ENCODE measurements around the gene GFER. TPM values are rescaled to one million over a fixed set of nuclear protein-coding genes. Genes with fewer than 3 reads are reported as not detected.

The GFER gene
- total and polyA plus RNA-seq, 4 experiments from 2014 or later, result 19.6 to 35.7 (median 27.4) TPM

DNA sequence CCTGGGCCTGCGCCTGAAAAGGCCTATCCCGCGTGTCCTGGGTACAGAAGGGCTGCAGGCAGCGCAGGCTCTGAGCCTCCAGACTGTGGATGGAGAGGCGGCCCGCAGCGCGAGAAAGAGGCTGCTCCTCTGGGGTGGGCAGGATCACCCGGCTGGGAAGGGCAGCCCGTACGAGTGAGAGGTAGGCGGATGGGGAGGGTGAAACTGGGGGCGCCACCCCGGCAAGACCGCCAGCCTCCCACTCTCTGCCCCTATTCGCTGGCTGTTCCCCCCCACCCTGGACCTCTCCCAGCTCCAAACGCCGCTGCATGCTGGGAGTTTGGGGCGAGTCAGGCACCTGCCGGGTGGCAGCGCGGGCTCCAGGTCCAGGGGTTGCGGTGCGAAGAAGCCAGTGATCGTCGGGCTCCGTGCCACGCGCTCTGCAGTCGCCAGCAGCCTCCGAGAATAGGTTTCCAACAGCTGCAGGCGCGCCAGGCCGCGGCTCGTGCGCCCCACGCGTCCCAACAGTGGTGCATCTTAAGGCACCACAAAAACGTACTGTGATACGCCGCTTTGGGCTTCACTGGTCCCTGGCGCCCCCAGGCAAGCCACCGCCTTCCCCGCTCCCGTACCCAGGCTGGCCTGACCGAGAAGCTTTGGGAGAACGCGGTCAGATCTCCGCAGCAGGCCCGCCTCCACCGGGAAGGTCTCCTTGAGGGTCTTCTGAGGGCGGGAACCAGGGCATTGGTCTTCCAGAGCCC is 3.8 kb upstream of the GFER start:
- CTCF ChIA-PET (ENCODE audit: partially characterized antibody), result no interaction called here
- no peak for DNase-seq

DNA sequence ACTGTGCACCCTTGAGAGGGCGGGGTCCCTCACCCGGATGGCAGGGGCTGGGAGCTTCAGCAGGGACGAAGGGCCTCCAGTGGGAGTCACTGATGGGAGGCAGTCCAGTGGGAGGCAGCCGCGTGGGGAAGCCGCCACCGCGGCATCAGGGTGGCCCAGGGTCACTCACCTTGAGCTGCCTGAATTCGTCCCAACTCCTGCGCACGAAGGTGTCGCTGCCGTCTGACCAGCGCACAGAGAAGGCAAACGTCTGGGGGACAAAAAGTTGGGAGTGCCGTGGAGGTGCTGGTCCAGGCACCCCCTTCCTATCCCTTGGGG is 3.3 kb upstream of the GFER start:
- Histone ChIP-seq H3K27ac (ENCODE audit: low read depth, low read length) (no peak overlapping the region), H3K36me3 (ENCODE audit: insufficient read depth, low read length) (peaks cover 19% of the 10 kb centered on the region), H3K4me3 (ENCODE audit: low read length in 2 of 2) (no peak overlapping the region), H3K27me3 (ENCODE audit: insufficient read depth, low read length) (peaks cover 20% of the 10 kb centered on the region), H3K9me3 (ENCODE audit: control insufficient read depth in 1 of 2, low read length in 2 of 2) (no peaks in the 10 kb centered on the region), H3K4me1 (ENCODE audit: insufficient read depth, low read length) (peaks cover 22% of the 10 kb centered on the region)
- intact Hi-C loops (cut with micrococcal nuclease), result no loop called here
- CTCF ChIA-PET (ENCODE audit: partially characterized antibody), result no interaction called here
- Mint-ChIP-seq H3K9me3 (peaks cover 0 to 2% (median 0%) of the 10 kb centered on the region in 8 donors), H3K4me3 (no peak overlapping the region), H3K27me3 (peaks cover 10% of the 10 kb centered on the region in 2 donors), H3K36me3 (peaks cover 14 to 20% of the 10 kb centered on the region in 2 donors), H3K4me1 (peaks cover 2 to 19% (median 12%) of the 10 kb centered on the region in 4 donors), H3K27ac (no peak overlapping the region)
- POLR2A ChIA-PET (ENCODE audit: partially characterized antibody), result interaction anchor here (0.6 to 7.5 kb wide), 4 partner anchors 9 to 24 kb away, joined by 3 to 99 read pairs (median 34); partner anchors contain the start of genes NDUFB10, RNF151, RPS2 and TBL3
- DNase-seq, result no peak

More for the DNA sequence above, 3.8 kb upstream of the GFER start:
- no peaks in the 10 kb centered on the region for H3K9me3 ChIP-seq (ENCODE audit: control insufficient read depth in 1 of 2, low read length in 2 of 2)
- H3K4me1 Mint-ChIP-seq, result peaks cover 2 to 17% (median 11%) of the 10 kb centered on the region in 4 donors
- POLR2A ChIA-PET (ENCODE audit: partially characterized antibody), result interaction anchor here (0.6 to 7.5 kb wide), 4 partner anchors 9 to 25 kb away, joined by 3 to 99 read pairs (median 34); partner anchors contain the start of genes NDUFB10, RNF151, RPS2 and TBL3
- H3K4me1 ChIP-seq (ENCODE audit: insufficient read depth, low read length), result peaks cover 19% of the 10 kb centered on the region
- peaks cover 15 to 22% of the 10 kb centered on the region in 2 donors for H3K36me3 Mint-ChIP-seq
- no peak overlapping the region for H3K27ac ChIP-seq (ENCODE audit: low read depth, low read length)
- H3K4me3 ChIP-seq (ENCODE audit: low read length in 2 of 2), result no peak overlapping the region
- peaks cover 20% of the 10 kb centered on the region for H3K27me3 ChIP-seq (ENCODE audit: insufficient read depth, low read length)
- peaks cover 23% of the 10 kb centered on the region for H3K36me3 ChIP-seq (ENCODE audit: insufficient read depth, low read length)
- intact Hi-C loops (cut with micrococcal nuclease), result no loop called here
- peak overlapping the region in 1 of 8 donors; percentile 9 for H3K4me3 Mint-ChIP-seq
- peaks cover 0 to 2% (median 0%) of the 10 kb centered on the region in 8 donors for H3K9me3 Mint-ChIP-seq
- peaks cover 10% of the 10 kb centered on the region in 2 donors for H3K27me3 Mint-ChIP-seq
- no peak overlapping the region for H3K27ac Mint-ChIP-seq

DNA sequence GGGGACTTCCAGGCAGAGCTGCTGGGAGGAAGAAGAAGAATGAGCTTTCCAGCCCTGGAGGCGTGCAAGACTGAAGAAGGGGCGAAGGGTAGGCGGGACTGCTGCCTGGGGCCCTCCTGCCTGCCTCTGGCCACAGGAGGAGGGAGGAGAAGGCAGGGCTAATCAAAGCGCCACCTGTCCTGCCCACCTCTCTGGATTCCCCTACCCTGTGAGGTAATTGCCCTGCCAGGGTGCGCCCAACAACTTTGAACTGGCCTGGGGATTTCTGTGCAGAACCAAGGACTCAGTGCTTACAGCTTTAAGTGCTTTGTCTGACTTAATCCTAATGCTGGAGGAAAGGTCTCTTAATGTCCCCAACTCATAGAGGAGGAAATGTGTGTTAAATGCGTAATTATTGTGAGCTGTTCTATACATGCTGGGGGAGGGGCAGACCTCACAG is 2.6 kb upstream of the GFER start, which contains the start of gene NOXO1:
Gene NOXO1, minus strand, starts transcription at position 72 of the 439 bp plus-strand sequence. CDS start 290 bp downstream, outside the sequence.
- H3K27ac Mint-ChIP-seq, result peak within 1 kb of the TSS in 2 of 7 donors; percentile 23 to 50
- Histone ChIP-seq H3K4me1 (ENCODE audit: insufficient read depth, low read length) (peaks cover 22% of the 10 kb centered on the region), H3K27ac (ENCODE audit: low read depth, low read length) (no peak within 1 kb of the TSS), H3K27me3 (ENCODE audit: insufficient read depth, low read length) (peaks cover 20% of the 10 kb centered on the region), H3K4me3 (ENCODE audit: low read length in 2 of 2) (no peak within 1 kb of the TSS), H3K9me3 (ENCODE audit: control insufficient read depth in 1 of 2, low read length in 2 of 2) (no peaks in the 10 kb centered on the region), H3K36me3 (ENCODE audit: insufficient read depth, low read length) (peaks cover 15% of the 10 kb centered on the region)
- peaks cover 2 to 19% (median 12%) of the 10 kb centered on the region in 4 donors for H3K4me1 Mint-ChIP-seq
- H3K36me3 Mint-ChIP-seq, result peaks cover 9 to 14% of the 10 kb centered on the region in 2 donors
- no peak for DNase-seq
- POLR2A ChIA-PET (ENCODE audit: partially characterized antibody), result interaction anchor here (0.7 to 7.5 kb wide), 4 partner anchors 10 to 18 kb away, joined by 3 to 99 read pairs (median 34); partner anchors contain the start of genes NDUFB10, RNF151, RPS2 and TBL3
- H3K9me3 Mint-ChIP-seq, result no peaks in the 10 kb centered on the region
- CTCF ChIA-PET (ENCODE audit: partially characterized antibody), result interaction anchor here (0.5 to 1.5 kb wide), 3 partner anchors 10 to 171 kb away, joined by 3 to 5 read pairs (median 4); partner anchors contain the start of gene TBL3
- intact Hi-C loops (cut with micrococcal nuclease), result no loop called here
- H3K4me3 Mint-ChIP-seq, result peak within 1 kb of the TSS in 7 of 8 donors; percentile 11 to 89 (median 58)
- H3K27me3 Mint-ChIP-seq, result peaks cover 7 to 10% of the 10 kb centered on the region in 2 donors

DNA sequence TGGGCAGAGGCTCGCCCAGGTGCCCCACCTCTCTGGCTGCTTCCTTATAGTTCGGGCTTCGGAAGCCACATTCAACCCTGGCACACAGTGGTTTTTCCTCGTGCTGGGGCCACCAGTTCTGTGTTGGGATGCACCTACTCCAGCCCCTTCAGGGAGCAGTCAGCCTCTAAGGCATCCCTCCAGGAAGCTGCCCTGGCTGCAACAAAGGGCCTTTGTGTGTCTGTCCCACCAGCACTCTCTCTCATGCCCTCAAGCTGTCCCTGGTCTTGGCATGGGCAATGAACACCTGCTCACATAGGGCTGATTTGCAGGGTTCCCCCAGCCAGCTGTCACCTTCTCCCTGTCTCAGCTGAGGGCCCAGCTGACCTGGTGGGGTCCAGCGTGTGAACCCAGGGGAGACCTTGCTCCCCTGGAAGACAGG is 2.0 kb upstream of the GFER start:
- peak overlapping the region in 2 of 7 donors; percentile 23 to 50 for H3K27ac Mint-ChIP-seq
- no peaks in the 10 kb centered on the region for H3K9me3 Mint-ChIP-seq
- DNase-seq, result no peak
- POLR2A ChIA-PET (ENCODE audit: partially characterized antibody), result interaction anchor here (0.7 to 7.5 kb wide), 4 partner anchors 9 to 19 kb away, joined by 3 to 99 read pairs (median 34); partner anchors contain the start of genes NDUFB10, RNF151, RPS2 and TBL3
- CTCF ChIA-PET (ENCODE audit: partially characterized antibody), result interaction anchor here (0.5 to 1.5 kb wide), 5 partner anchors 10 to 170 kb away, joined by 3 to 5 read pairs (median 4); partner anchors contain the start of genes RPS2 and TBL3
- peaks cover 20% of the 10 kb centered on the region for H3K27me3 ChIP-seq (ENCODE audit: insufficient read depth, low read length)
- H3K36me3 Mint-ChIP-seq, result peaks cover 10 to 14% of the 10 kb centered on the region in 2 donors
- peaks cover 2 to 19% (median 12%) of the 10 kb centered on the region in 4 donors for H3K4me1 Mint-ChIP-seq
- peaks cover 22% of the 10 kb centered on the region for H3K4me1 ChIP-seq (ENCODE audit: insufficient read depth, low read length)
- H3K36me3 ChIP-seq (ENCODE audit: insufficient read depth, low read length), result peaks cover 9% of the 10 kb centered on the region
- H3K27ac ChIP-seq (ENCODE audit: low read depth, low read length), result no peak overlapping the region
- H3K27me3 Mint-ChIP-seq, result peaks cover 7 to 10% of the 10 kb centered on the region in 2 donors
- H3K9me3 ChIP-seq (ENCODE audit: control insufficient read depth in 1 of 2, low read length in 2 of 2), result no peaks in the 10 kb centered on the region
- H3K4me3 Mint-ChIP-seq, result peak overlapping the region in 4 of 8 donors; percentile 11 to 66 (median 56)
- no peak overlapping the region for H3K4me3 ChIP-seq (ENCODE audit: low read length in 2 of 2)
- intact Hi-C loops (cut with micrococcal nuclease), result no loop called here

DNA sequence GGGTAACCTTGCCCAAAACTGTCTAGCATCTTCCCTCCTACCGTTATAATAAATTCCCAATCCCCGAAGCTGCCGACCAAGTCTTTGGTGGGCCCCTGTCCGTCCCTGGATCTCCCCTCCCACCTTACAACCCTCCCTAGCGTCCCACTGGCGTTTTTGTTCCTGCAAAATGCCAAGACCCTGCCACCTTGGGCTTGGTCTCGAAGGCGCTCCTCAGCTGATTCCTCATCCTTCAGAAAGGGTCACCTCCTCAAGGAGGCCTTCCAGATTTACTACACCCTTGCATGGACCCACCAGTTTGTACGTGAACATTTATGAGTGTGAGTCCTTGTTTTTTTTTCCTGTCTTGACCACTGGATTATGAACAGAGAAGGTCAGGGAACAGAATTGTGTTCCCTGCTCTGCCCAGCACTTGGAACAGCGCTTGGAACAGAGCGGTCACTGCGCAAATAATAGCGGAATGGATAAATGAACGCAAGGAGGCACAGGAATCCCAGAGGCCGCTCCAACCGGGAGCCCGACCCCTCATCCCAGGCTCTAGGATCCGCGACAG is 926 bp upstream of the GFER start:
- Histone ChIP-seq H3K36me3 (ENCODE audit: insufficient read depth, low read length) (peaks cover 4% of the 10 kb centered on the region), H3K9me3 (ENCODE audit: control insufficient read depth in 1 of 2, low read length in 2 of 2) (no peaks in the 10 kb centered on the region), H3K27me3 (ENCODE audit: insufficient read depth, low read length) (peaks cover 20% of the 10 kb centered on the region), H3K4me1 (ENCODE audit: insufficient read depth, low read length) (peaks cover 22% of the 10 kb centered on the region), H3K27ac (ENCODE audit: low read depth, low read length) (peak overlapping the region; percentile 57), H3K4me3 (ENCODE audit: low read length in 2 of 2) (peak overlapping the region; percentile 52 to 64)
- Mint-ChIP-seq H3K4me3 (peak overlapping the region; percentile 76 to 89 (median 84)), H3K27ac (peak overlapping the region in 6 of 7 donors; percentile 12 to 91 (median 71)), H3K4me1 (peaks cover 2 to 19% (median 12%) of the 10 kb centered on the region in 4 donors), H3K27me3 (peaks cover 7 to 10% of the 10 kb centered on the region in 2 donors), H3K36me3 (peaks cover 6 to 10% of the 10 kb centered on the region in 2 donors), H3K9me3 (no peaks in the 10 kb centered on the region)
- no peak for DNase-seq
- ChIA-PET CTCF (ENCODE audit: partially characterized antibody) (interaction anchor here (1.0 to 1.4 kb wide), 3 partner anchors 19 to 158 kb away, joined by 3 to 4 read pairs (median 4); partner anchors contain the start of gene RPS2), POLR2A (ENCODE audit: partially characterized antibody) (interaction anchor here (6.9 to 7.5 kb wide), 2 partner anchors 11 to 20 kb away, joined by 61 to 99 read pairs; partner anchors contain the start of genes NDUFB10, RNF151, RPS2 and TBL3)
- intact Hi-C loops (cut with micrococcal nuclease), result no loop called here

DNA sequence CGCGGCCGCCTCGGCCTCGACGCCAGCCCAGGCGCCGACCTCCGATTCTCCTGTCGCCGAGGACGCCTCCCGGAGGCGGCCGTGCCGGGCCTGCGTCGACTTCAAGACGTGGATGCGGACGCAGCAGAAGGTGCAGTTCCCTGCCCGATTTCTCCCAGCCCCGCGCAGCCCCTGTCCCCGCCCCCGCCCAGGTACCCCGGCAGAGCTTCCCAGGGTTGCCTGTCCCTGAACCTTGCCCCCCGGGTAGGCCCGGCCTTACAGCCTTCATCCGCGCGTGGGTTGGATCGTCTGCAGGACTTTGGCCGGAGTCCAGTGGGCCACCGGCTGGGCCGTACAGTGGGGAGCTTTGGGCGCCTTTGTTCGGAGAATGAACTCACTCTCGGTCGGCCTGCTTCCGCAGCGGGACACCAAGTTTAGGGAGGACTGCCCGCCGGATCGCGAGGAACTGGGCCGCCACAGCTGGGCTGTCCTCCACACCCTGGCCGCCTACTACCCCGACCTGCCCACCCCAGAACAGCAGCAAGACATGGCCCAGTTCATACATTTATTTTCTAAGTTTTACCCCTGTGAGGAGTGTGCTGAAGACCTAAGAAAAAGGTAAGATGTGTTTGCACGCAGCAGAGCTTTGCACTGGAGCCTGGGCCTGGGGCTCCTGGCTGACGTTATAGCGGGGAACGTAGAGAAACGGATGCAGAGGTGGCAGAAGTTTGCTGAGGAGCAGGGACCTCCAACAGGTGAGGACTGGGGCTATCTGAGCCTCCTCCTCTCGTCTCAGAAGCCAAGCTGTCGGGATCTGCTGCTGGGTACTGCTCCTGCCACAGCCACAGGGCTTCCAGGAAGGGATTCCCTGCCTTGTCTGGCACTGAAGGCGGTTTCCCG is 593 bp downstream of the GFER start:
- no peak for DNase-seq

More for the DNA sequence above, 593 bp downstream of the GFER start:
- Mint-ChIP-seq H3K27ac (peak overlapping the region; percentile 57 to 89 (median 78)), H3K4me3 (peak overlapping the region; percentile 75 to 89 (median 78)), H3K9me3 (no peaks in the 10 kb centered on the region), H3K27me3 (peaks cover 14 to 16% of the 10 kb centered on the region in 2 donors), H3K36me3 (peaks cover 6 to 10% of the 10 kb centered on the region in 2 donors), H3K4me1 (peaks cover 6 to 30% (median 18%) of the 10 kb centered on the region in 4 donors)
- H3K4me3 ChIP-seq (ENCODE audit: low read length in 2 of 2), result peak overlapping the region in 1 of 2 donors; percentile 64
- H3K27me3 ChIP-seq (ENCODE audit: insufficient read depth, low read length), result peaks cover 20% of the 10 kb centered on the region
- H3K27ac ChIP-seq (ENCODE audit: low read depth, low read length), result peak overlapping the region; percentile 57
- intact Hi-C loops (cut with micrococcal nuclease), result loop anchor here (1.0 kb wide), 3 partner anchors 8 to 171 kb away; partner anchors contain the start of genes NDUFB10 and TRAF7
- peaks cover 4% of the 10 kb centered on the region for H3K36me3 ChIP-seq (ENCODE audit: insufficient read depth, low read length)
- H3K4me1 ChIP-seq (ENCODE audit: insufficient read depth, low read length), result peaks cover 27% of the 10 kb centered on the region
- CTCF ChIA-PET (ENCODE audit: partially characterized antibody), result interaction anchor here (2.1 kb wide), 1 partner anchor 19 kb away, joined by 8 read pairs; no protein-coding TSS in a partner anchor
- no peaks in the 10 kb centered on the region for H3K9me3 ChIP-seq (ENCODE audit: control insufficient read depth in 1 of 2, low read length in 2 of 2)
- POLR2A ChIA-PET (ENCODE audit: partially characterized antibody), result interaction anchor here (0.8 to 7.5 kb wide), 5 partner anchors 13 to 230 kb away, joined by 3 to 99 read pairs (median 4); partner anchors contain the start of genes NDUFB10, PGP, PKD1 and RNF151
